ENCODE measurements around the gene SORBS1. TPM values are rescaled to one million over a fixed set of nuclear protein-coding genes. Genes with fewer than 3 reads are reported as not detected.

SORBS1 gene
- total and polyA plus RNA-seq, 9 of the 15 experiments (the other 6 are each of a cell fraction or from before 2014, with no cell fraction given): 2.0 to 13.3 (median 6.5) TPM

DNA sequence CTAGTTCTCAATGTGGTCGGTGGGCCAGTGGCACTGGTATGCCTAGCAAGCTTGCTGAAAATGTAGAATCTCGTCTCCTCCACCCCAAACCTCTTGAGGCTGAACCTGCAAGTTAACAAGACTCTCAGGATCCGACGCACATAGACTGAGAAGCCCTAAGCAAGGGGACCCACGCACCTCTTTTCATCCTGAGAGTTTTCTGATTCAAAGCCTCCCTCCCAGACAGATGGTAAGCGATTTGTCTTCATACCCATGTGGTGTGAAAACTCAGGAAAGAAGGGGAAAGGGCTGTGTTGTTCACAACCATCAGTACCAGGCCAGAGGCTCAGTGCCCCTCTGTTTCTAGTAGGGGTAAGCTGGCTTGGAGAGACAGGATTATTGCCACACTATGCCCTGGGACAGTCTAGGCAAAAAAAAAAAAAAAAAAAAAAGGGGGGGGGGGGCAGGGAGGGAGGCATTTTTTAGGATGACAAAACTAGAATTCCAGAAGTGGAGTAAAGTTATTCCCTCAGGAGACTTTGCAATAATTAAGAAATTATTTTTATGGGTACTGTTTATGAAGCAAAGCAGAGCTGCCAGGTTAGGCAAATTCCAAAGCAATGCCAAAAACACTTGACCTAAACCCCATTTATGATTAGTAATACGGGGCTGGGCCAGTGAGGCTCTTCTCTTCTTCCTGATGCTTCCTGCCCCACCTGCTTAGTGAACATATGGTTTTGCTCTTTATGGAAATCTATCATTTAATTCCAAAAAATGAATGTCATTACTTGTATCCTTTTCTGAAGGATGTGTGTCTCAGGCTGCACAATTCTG lies 152.8 kb downstream of the SORBS1 start (continued):
- TF ChIP-seq ZNF280A (IDR thresholded peaks at IDR 0.05; ENCODE audit: low read depth, partially characterized antibody) (no peak), E2F6 (IDR thresholded peaks at IDR 0.05; ENCODE audit: borderline replicate concordance in 1 of 2, extremely low read depth in 1 of 2, insufficient read depth in 1 of 2, insufficient read length in 1 of 2, low read depth in 1 of 2, low read length in 1 of 2, poor library complexity in 1 of 2, severe bottlenecking in 1 of 2) (no peak), ZNF12 (CRISPR knock-in tag; IDR thresholded peaks at IDR 0.05) (no peak), CBFB (CRISPR knock-in tag; IDR thresholded peaks at IDR 0.05) (no peak), ZNF584 (CRISPR knock-in tag; IDR thresholded peaks at IDR 0.05; ENCODE audit: low read depth) (no peak)

- DNase-seq (ENCODE audit: extremely low read depth in 1 of 4, low spot score in 3 of 4) (no peak), FAIRE-seq (no peak), ATAC-seq (no peak)
- no peak overlapping the region for H3K9ac ChIP-seq (ENCODE audit: insufficient read depth in 1 of 2, low read depth in 2 of 2, low read length in 2 of 2)
- no peak for TF ChIP-seq ZBTB49 (CRISPR knock-in tag; IDR thresholded peaks at IDR 0.05; ENCODE audit: borderline replicate concordance)
- TF ChIP-seq SFPQ (IDR thresholded peaks at IDR 0.05; ENCODE audit: low read depth, low read length): no peak
- no peak for TF ChIP-seq FOXJ3 (CRISPR knock-in tag; IDR thresholded peaks at IDR 0.05)
- no peak for TF ChIP-seq NR4A1 (CRISPR knock-in tag; IDR thresholded peaks at IDR 0.05)
- no peak for TF ChIP-seq NR4A1 (tag; IDR thresholded peaks at IDR 0.05)
- no peak for TF ChIP-seq MTA3 (IDR thresholded peaks at IDR 0.05; ENCODE audit: borderline replicate concordance)
- in situ Hi-C loops (cut with MboI) (no loop called here), intact Hi-C loops (cut with micrococcal nuclease) (no loop called here)
- no peaks in the 10 kb centered on the region for H3K27me3 ChIP-seq (ENCODE audit: control insufficient read depth in 2 of 2, insufficient read depth in 2 of 2, low read length in 2 of 2)
- no peak overlapping the region for H3K27ac ChIP-seq (ENCODE audit: extremely low read depth, low read depth, low read length)
- BruUV-seq (replicated peaks): no TSS peak
- ChIA-PET CTCF (ENCODE audit: low intra/inter-chr PET ratio) (no interaction called here), POLR2A (no interaction called here)
- no peaks in the 10 kb centered on the region for H3K36me3 ChIP-seq (ENCODE audit: control insufficient read depth, insufficient read depth, low read length)
- peaks cover 0 to 11% of the 10 kb centered on the region in 2 experiments; a peak in 3 of 5 replicates for H3K4me1 ChIP-seq (replicated peaks in 1 of 2; ENCODE audit: control insufficient read depth in 2 of 2, insufficient read depth in 2 of 2, low read length in 2 of 2)
- H4K20me1 ChIP-seq (replicated peaks; ENCODE audit: control insufficient read depth, insufficient read depth, low read length): no peaks in the 10 kb centered on the region
- no peaks in the 10 kb centered on the region for H3K79me2 ChIP-seq (ENCODE audit: control insufficient read depth, insufficient read depth, low read length)
- H3K4me2 ChIP-seq (ENCODE audit: insufficient read depth, low read length): no peak overlapping the region
- no peaks in the 10 kb centered on the region for H3K9me1 ChIP-seq (ENCODE audit: control insufficient read depth, insufficient read depth, low read length)
- no peaks in the 10 kb centered on the region for H3K9me3 ChIP-seq (replicated peaks; ENCODE audit: control insufficient read depth, insufficient read depth, low read depth, low read length)
- no peak overlapping the region for H3K4me3 ChIP-seq
- 86% methylated on average over 6 of the region's 7 CpGs for WGBS (ENCODE audit: insufficient coverage, low coverage, missing lambda C conversion rate)
- H2AFZ ChIP-seq (ENCODE audit: low read depth, low read length): no peak overlapping the region
These were observed 153.6 kb downstream of the SORBS1 start for GRCh38 chr10:95407546-95407945.
